ENCODE measurements around the gene SELENOK. TPM values are rescaled to one million over a fixed set of nuclear protein-coding genes. Genes with fewer than 3 reads are reported as not detected.

Gene SELENOK
- polyA plus RNA-seq, 1 experiment: 20.3 TPM

DNA sequence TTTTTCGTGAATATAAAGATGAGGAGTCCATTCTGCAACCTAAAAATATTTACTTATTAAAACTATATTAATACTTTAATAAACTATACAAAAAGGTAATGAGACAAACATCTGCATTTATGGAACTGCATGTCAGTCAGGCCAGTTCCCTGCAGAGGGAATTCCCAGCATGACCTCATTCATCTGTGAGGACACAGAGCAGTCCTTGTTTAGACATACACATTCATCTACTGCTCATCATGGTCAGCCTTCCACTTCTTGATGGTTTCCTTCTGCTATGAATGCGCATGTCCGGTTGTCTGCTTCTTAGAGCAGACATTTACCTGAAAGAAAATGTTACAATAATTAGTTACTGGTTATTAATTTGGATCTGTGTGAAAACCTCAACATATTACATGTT lies 6.4 kb downstream of the SELENOK start:
- H3K36me3 ChIP-seq (ENCODE audit: control insufficient read depth, insufficient read depth, low read length): peaks cover 6% of the 10 kb centered on the region
- POLR2A ChIA-PET: no interaction called here
- CTCF ChIA-PET: no interaction called here
- no peaks in the 10 kb centered on the region for H3K27me3 ChIP-seq (ENCODE audit: control insufficient read depth, insufficient read depth, low read length)
- DNase-seq (ENCODE audit: low read depth): no peak
- H3K4me3 ChIP-seq (ENCODE audit: low read depth, low read length): no peak overlapping the region
- TF ChIP-seq, protein P1, sequence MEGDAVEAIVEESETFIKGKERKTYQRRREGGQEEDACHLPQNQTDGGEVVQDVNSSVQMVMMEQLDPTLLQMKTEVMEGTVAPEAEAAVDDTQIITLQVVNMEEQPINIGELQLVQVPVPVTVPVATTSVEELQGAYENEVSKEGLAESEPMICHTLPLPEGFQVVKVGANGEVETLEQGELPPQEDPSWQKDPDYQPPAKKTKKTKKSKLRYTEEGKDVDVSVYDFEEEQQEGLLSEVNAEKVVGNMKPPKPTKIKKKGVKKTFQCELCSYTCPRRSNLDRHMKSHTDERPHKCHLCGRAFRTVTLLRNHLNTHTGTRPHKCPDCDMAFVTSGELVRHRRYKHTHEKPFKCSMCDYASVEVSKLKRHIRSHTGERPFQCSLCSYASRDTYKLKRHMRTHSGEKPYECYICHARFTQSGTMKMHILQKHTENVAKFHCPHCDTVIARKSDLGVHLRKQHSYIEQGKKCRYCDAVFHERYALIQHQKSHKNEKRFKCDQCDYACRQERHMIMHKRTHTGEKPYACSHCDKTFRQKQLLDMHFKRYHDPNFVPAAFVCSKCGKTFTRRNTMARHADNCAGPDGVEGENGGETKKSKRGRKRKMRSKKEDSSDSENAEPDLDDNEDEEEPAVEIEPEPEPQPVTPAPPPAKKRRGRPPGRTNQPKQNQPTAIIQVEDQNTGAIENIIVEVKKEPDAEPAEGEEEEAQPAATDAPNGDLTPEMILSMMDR (IDR thresholded peaks at IDR 0.05; ENCODE audit: insufficient read depth, low read depth, low read length): no peak

DNA sequence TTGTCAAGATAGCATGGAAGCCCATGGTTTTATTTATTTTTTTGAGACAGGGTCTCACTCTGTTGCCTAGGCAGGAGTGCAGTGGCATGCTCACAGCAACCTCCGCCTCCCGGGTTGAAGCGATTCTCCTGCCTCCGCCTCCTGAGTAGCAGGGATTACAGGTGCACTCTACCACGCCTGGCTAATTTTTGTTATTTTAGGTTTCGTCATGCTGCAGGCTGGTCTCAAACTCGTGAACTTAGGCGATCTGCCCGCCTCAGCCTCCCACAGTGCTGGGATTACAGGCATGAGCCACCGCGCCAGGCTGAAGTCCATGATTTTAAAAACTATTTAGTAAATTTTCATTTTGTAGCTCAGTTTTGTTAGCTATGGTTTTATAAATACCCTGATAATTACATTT lies 7.0 kb downstream of the SELENOK start:
- TF ChIP-seq, protein P1 (IDR thresholded peaks at IDR 0.05; ENCODE audit: insufficient read depth, low read depth, low read length): no peak
- ChIA-PET CTCF (no interaction called here), POLR2A (no interaction called here)
- no peaks in the 10 kb centered on the region for H3K27me3 ChIP-seq (ENCODE audit: control insufficient read depth, insufficient read depth, low read length)
- DNase-seq (ENCODE audit: low read depth): no peak
- H3K4me3 ChIP-seq (ENCODE audit: low read depth, low read length): no peak overlapping the region
- peaks cover 8% of the 10 kb centered on the region for H3K36me3 ChIP-seq (ENCODE audit: control insufficient read depth, insufficient read depth, low read length)

DNA sequence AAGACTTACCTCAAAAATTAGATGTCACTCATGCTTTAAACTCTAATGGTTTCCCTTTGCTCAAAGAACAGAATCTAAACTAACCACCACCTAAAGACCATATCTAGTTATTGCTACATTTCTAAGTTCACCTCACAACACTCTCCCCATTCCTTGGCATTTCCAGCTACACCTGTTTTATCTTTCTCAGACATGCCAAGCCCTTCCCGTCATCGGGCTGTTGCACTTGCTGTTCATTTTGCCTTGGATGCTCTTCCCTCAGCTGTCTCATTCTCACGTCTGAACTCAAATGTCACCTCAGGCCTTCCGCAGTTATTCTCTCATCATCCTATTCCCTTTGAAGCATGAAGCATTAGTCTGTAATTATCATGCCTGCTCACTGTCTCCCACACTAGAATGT lies 8.7 kb downstream of the SELENOK start:
- Histone ChIP-seq H3K4me3 (ENCODE audit: low read depth, low read length) (no peak overlapping the region), H3K36me3 (ENCODE audit: control insufficient read depth, insufficient read depth, low read length) (peaks cover 10% of the 10 kb centered on the region), H3K27me3 (ENCODE audit: control insufficient read depth, insufficient read depth, low read length) (no peaks in the 10 kb centered on the region)
- CTCF ChIA-PET: no interaction called here
- POLR2A ChIA-PET: no interaction called here
- TF ChIP-seq, protein P1 (IDR thresholded peaks at IDR 0.05; ENCODE audit: insufficient read depth, low read depth, low read length): no peak
- no peak for DNase-seq (ENCODE audit: low read depth)

DNA sequence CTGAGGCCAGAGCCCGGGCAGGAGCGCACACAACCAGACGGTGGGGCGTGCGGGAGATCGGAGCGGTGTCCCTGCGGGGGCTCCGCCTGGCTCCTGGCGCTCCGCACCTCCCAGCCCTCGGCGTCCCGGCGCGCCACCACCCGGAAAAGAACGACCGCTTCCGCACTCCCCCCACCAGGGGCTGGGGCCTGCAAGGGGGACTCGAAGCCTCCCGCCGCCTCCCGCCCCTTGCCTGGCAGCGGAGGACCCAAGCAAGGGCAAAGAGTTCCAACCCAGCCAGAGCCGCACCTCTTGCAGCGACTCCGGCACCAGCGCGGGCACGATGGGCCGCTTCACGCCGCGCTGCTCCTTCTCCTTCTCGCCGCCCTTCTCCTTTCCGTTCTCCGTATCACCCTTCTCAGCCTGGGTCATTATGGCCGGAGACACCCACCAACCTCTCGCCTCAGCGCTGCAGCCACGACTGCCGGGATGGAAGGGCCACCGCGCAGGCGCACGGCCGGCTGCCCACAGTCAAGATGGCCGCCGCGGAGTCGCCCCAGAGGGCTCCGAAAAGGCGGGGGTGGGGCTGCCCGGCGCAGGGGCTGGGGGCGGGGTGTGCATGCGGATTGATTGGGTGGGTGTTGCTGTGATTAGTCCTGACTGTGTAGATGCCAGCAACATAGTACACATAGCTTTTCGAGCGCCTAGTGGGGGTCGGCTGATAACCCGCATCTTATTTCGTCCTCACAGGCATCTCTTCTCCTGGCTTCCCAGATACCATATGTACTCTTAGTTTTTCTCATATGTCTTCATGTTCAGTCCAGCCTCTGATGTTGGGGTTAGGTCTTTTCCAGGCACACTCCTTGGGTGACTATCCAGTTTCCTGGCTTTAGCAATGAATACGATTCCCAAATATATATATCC lies 9.7 kb downstream of the SELENOK start, which contains the start of gene ACTR8:
TSS of gene ACTR8 (minus strand) at position 462 of the 903 bp plus-strand sequence. CDS start at position 411, 51 bp downstream.
- Histone ChIP-seq H3K27me3 (ENCODE audit: control insufficient read depth, insufficient read depth, low read length) (no peaks in the 10 kb centered on the region), H3K36me3 (ENCODE audit: control insufficient read depth, insufficient read depth, low read length) (peaks cover 14% of the 10 kb centered on the region), H3K4me3 (ENCODE audit: low read depth, low read length) (peak within 1 kb of the TSS; percentile 82)
- POLR2A ChIA-PET: no interaction called here
- TF ChIP-seq, protein P1 (IDR thresholded peaks at IDR 0.05; ENCODE audit: insufficient read depth, low read depth, low read length): peak; percentile 34
- CTCF ChIA-PET: interaction anchor here (0.7 kb wide), 1 partner anchor 107 kb away, joined by 3 read pairs; no protein-coding TSS in a partner anchor
- DNase-seq (ENCODE audit: low read depth): peak; percentile 13

Measured in BJ (cell line).